K562 (cell line): ENCODE data around the gene ARL3. TPM values are rescaled to one million over a fixed set of nuclear protein-coding genes. Genes with fewer than 3 reads are reported as not detected.

ENCODE experiments used
- CTCF ChIP-seq, 3 experiments: IDR thresholded peaks in 2 of 3; conservative IDR thresholded peaks in 1 of 3; 2 replicates each; pipeline ENCODE4 v1.5.1; 2011 to 2012; ENCODE audit warnings: low read length in 3 of 3, mild to moderate bottlenecking in 3 of 3, control low read depth in 2 of 3, improper control_type of control experiment in 1 of 3, inconsistent platforms in 1 of 3, low read depth in 1 of 3, mixed read lengths in 1 of 3, moderate library complexity in 1 of 3; ENCODE audit not compliant: insufficient read depth in 2 of 3
- ETV5 ChIP-seq: sonication (generic); formaldehyde crosslinking; IDR thresholded peaks from 2 replicates; pipeline ENCODE4 v1.4.0; 2020; ENCODE audit warnings: low read depth, mild to moderate bottlenecking, missing genetic modification reagents
- ETV6 ChIP-seq, 3 experiments: fragments of 150-350 bp in 1 of 3; sonication (generic) in 1 of 3; formaldehyde crosslinking in 1 of 3; IDR thresholded peaks; 2 replicates each; pipeline versions ENCODE4 v1.6.1 to v1.8.0; 2014 to 2022; ENCODE audit warnings: borderline replicate concordance in 2 of 3, low read depth in 2 of 3, antibody characterized with exemption in 1 of 3, low read length in 1 of 3, mild to moderate bottlenecking in 1 of 3, missing genetic modification reagents in 1 of 3
- FIP1L1 ChIP-seq: fragments of 200-400 bp; formaldehyde crosslinking; IDR thresholded peaks from 2 replicates; pipeline ENCODE4 v1.6.1; 2018; ENCODE audit warnings: mild to moderate bottlenecking, low read depth, low read length; ENCODE audit not compliant: poor library complexity, severe bottlenecking
- HNRNPUL1 ChIP-seq: fragments of 200-400 bp; formaldehyde crosslinking; IDR thresholded peaks from 2 replicates; pipeline ENCODE4 v1.6.1; 2017; ENCODE audit warnings: low read length
- KLF13 ChIP-seq: fragments of 450-650 bp; IDR thresholded peaks from 2 replicates; pipeline ENCODE4 v1.6.1; 2016; ENCODE audit warnings: missing genetic modification characterization, low read depth, mild to moderate bottlenecking, missing compliant biosample characterization, moderate library complexity, borderline replicate concordance
- LCOR ChIP-seq: sonication (generic); formaldehyde crosslinking; IDR thresholded peaks from 2 replicates; pipeline ENCODE4 v1.8.0; 2022; ENCODE audit warnings: mild to moderate bottlenecking, missing genetic modification reagents
- MBD2 ChIP-seq: sonication (generic); IDR thresholded peaks from 2 replicates; pipeline ENCODE4 v1.6.1; 2016; ENCODE audit warnings: low read depth, borderline replicate concordance
- MXI1 ChIP-seq: IDR thresholded peaks from 2 replicates; pipeline ENCODE4 v1.6.1; 2011; ENCODE audit warnings: low read depth, mild to moderate bottlenecking, improper control_type of control experiment, low read length
- NFRKB ChIP-seq: fragments of 450-650 bp; IDR thresholded peaks from 2 replicates; pipeline ENCODE4 v1.6.1; 2016; ENCODE audit warnings: low read depth
- NR0B1 ChIP-seq: fragments of 450-650 bp; IDR thresholded peaks from one replicate; pipeline ENCODE4 v1.6.1; 2018; ENCODE audit warnings: mild to moderate bottlenecking, moderate library complexity; ENCODE audit not compliant: partially characterized antibody
- POU5F1 ChIP-seq: fragments of 150-350 bp; IDR thresholded peaks from 2 replicates; pipeline ENCODE4 v1.6.1; 2014; ENCODE audit warnings: borderline replicate concordance, low read length, low read depth, mild to moderate bottlenecking; ENCODE audit not compliant: partially characterized antibody
- PTRF ChIP-seq: fragments of 450-650 bp; IDR thresholded peaks from 2 replicates; pipeline ENCODE4 v1.6.1; 2016; ENCODE audit warnings: mild to moderate bottlenecking, missing genetic modification characterization, missing compliant biosample characterization
- SP1 ChIP-seq: sonication (generic); formaldehyde crosslinking; IDR thresholded peaks from 2 replicates; pipeline ENCODE4 v1.8.1; 2022; ENCODE audit warnings: mild to moderate bottlenecking, missing genetic modification reagents
- STAT5A ChIP-seq: IDR thresholded peaks from 2 replicates; pipeline ENCODE4 v1.6.1; 2012; ENCODE audit warnings: low read length, inconsistent platforms, borderline replicate concordance
- polyA plus RNA-seq, 8 experiments: library from polyadenylated mRNA; depleted of rRNA in 4 of 8; stranded (reverse) in 5 of 8; unstranded in 3 of 8; fragments of >200 nt; fragmentation: Nextera tagmentation in 2 of 8; fragmentation: Illumina TruSeq in 1 of 8; extraction: Ambion mirVana in 2 of 8; extraction: Trizol in 1 of 8; gene quantifications; 2 replicates each; pipeline versions ENCODE4 v1.2.1 to v1.2.3, GENCODE V29; 2011 to 2014; ENCODE audit warnings: inconsistent platforms in 1 of 8, missing spikeins in 1 of 8
- total RNA-seq, 7 experiments: library from RNA; depleted of rRNA in 6 of 7; stranded (reverse); fragments of >200 nt in 6 of 7; fragmentation: Illumina TruSeq in 2 of 7; extraction: Trizol in 2 of 7; gene quantifications; 2 replicates each; pipeline versions ENCODE4 v1.2.1 to v1.2.3, GENCODE V29; 2011 to 2021; ENCODE audit warnings: low replicate concordance in 1 of 7
- TF ChIP-seq, protein P1 (sequence below): conservative IDR thresholded peaks from 2 replicates; pipeline ENCODE4 v1.6.1; 2011; ENCODE audit warnings: low read depth, mild to moderate bottlenecking, low read length; ENCODE audit not compliant: control insufficient read depth
- TF ChIP-seq, protein P2 (sequence below), 2 experiments: fragments of 450-650 bp; IDR thresholded peaks; 2 replicates each; pipeline ENCODE4 v1.6.1; 2018; ENCODE audit warnings: mild to moderate bottlenecking in 2 of 2, low read depth in 1 of 2; ENCODE audit not compliant: partially characterized antibody in 2 of 2

Gene ARL3
- total and polyA plus RNA-seq, 9 of the 15 experiments (the other 6 are each of a cell fraction or from before 2014, with no cell fraction given), result 2.9 to 8.9 (median 4.8) TPM

DNA sequence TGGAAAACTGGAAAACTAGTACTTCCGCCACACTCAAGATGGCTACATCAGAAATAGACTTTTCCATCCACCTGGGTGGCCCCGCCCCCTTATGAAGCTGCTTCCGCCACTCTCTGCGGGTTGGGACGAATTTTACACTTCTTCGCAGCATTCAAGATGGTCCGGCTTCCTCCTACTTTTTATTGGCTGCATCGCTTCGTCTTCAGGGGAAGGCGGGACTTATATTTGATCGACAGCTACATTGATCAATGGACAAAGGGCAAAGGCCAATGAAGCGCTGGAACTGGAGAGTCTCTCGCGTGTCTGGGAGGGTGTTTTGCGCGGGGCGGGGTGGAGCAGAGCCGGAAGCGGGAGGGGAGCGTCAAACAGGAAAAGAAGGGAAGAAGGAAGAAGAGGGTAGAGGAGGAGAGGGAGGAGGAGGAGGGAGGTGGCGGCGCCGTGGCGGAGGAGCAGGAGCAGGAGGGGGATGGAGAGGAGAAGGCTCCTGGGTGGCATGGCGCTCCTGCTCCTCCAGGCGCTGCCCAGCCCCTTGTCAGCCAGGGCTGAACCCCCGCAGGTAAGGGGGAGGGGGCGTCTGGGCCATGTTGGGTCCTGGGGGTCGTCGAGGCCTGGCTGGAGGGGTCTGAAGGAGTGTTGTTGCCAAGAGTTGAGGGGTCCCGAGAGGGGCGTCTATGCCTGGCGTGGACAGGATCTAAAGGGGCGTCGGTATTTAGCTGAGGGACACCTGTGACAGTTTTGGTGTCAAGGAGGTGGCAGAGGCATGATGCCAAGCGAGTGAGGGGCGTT is 29.6 kb upstream of the ARL3 start, which contains the start of gene WBP1L (continued):
- no peak for TF ChIP-seq NR0B1
- peak; percentile 7 for TF ChIP-seq POU5F1
- peak; percentile 91 for TF ChIP-seq MBD2
- no peak; the same call in 1 of the 2 replicates for TF ChIP-seq NFRKB
- TF ChIP-seq, protein P1, sequence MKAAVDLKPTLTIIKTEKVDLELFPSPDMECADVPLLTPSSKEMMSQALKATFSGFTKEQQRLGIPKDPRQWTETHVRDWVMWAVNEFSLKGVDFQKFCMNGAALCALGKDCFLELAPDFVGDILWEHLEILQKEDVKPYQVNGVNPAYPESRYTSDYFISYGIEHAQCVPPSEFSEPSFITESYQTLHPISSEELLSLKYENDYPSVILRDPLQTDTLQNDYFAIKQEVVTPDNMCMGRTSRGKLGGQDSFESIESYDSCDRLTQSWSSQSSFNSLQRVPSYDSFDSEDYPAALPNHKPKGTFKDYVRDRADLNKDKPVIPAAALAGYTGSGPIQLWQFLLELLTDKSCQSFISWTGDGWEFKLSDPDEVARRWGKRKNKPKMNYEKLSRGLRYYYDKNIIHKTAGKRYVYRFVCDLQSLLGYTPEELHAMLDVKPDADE, result 0 out of 2 replicates have a peak, but pooled peaks have one; percentile 8
- peak; percentile 95 for TF ChIP-seq SP1
- TF ChIP-seq, protein P2, sequence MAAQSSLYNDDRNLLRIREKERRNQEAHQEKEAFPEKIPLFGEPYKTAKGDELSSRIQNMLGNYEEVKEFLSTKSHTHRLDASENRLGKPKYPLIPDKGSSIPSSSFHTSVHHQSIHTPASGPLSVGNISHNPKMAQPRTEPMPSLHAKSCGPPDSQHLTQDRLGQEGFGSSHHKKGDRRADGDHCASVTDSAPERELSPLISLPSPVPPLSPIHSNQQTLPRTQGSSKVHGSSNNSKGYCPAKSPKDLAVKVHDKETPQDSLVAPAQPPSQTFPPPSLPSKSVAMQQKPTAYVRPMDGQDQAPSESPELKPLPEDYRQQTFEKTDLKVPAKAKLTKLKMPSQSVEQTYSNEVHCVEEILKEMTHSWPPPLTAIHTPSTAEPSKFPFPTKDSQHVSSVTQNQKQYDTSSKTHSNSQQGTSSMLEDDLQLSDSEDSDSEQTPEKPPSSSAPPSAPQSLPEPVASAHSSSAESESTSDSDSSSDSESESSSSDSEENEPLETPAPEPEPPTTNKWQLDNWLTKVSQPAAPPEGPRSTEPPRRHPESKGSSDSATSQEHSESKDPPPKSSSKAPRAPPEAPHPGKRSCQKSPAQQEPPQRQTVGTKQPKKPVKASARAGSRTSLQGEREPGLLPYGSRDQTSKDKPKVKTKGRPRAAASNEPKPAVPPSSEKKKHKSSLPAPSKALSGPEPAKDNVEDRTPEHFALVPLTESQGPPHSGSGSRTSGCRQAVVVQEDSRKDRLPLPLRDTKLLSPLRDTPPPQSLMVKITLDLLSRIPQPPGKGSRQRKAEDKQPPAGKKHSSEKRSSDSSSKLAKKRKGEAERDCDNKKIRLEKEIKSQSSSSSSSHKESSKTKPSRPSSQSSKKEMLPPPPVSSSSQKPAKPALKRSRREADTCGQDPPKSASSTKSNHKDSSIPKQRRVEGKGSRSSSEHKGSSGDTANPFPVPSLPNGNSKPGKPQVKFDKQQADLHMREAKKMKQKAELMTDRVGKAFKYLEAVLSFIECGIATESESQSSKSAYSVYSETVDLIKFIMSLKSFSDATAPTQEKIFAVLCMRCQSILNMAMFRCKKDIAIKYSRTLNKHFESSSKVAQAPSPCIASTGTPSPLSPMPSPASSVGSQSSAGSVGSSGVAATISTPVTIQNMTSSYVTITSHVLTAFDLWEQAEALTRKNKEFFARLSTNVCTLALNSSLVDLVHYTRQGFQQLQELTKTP (IDR thresholded peaks at IDR 0.05; ENCODE audit: low read depth in 1 of 2, partially characterized antibody in 2 of 2), result peak in 1 of 2 experiments; percentile 86
- no peak for TF ChIP-seq LCOR
- TF ChIP-seq FIP1L1, result no peak
- peak; percentile 54; the same call in 1 of the 2 replicates for TF ChIP-seq ETV5
- TF ChIP-seq STAT5A, result 0 out of 2 replicates have a peak, but pooled peaks have one; percentile 11
- TF ChIP-seq MXI1, result no peak
- TF ChIP-seq KLF13, result peak; percentile 96
- no peak for TF ChIP-seq PTRF (tag)
- peak in 1 of 3 experiments; percentile 31; a peak in 2 of 6 replicates for TF ChIP-seq CTCF (IDR thresholded peaks at IDR 0.05 in 2 of 3, conservative IDR thresholded peaks at IDR 0.05 in 1 of 3; ENCODE audit: insufficient read depth in 2 of 3, low read depth in 1 of 3, low read length in 3 of 3)
- TF ChIP-seq HNRNPUL1, result no peak
- TF ChIP-seq ETV6 (IDR thresholded peaks at IDR 0.05; ENCODE audit: borderline replicate concordance in 1 of 2, low read depth in 2 of 2, low read length in 1 of 2), result peak in 1 of 2 experiments; percentile 68; a peak in 3 of 4 replicates
- no peak for TF ChIP-seq ETV6 (CRISPR knock-in tag; IDR thresholded peaks at IDR 0.05; ENCODE audit: borderline replicate concordance)
